Astrocyte (in vitro differentiated cells and primary cell): ENCODE measurements around the gene C6orf62. TPM values are rescaled to one million over a fixed set of nuclear protein-coding genes. Genes with fewer than 3 reads are reported as not detected.
"Not testable (repeated sequence)": the region's sequence is repeated elsewhere in the genome, so short reads cannot be mapped to it uniquely, and the experiment has no call there.

Experiments
- DNase-seq: peaks from one replicate; pipeline ENCODE4 v3.0.0-alpha.2; 2010; ENCODE audit warnings: low read depth
- FAIRE-seq: peaks from 2 replicates; lab custom pipeline; 2011; peaks lifted over from hg19 to GRCh38; lab: Jason Lieb, UNC
- H2AFZ ChIP-seq: 2 replicates; pipeline ENCODE4 v1.6.0; 2012; ENCODE audit warnings: low read depth, low read length, inconsistent platforms
- H3K27ac ChIP-seq: 2 replicates; pipeline ENCODE4 v1.5.1; 2011; ENCODE audit warnings: low read depth, low read length, inconsistent platforms
- H3K27me3 ChIP-seq: 2 replicates; pipeline ENCODE4 v1.6.0; 2011; ENCODE audit warnings: low read length, inconsistent platforms; ENCODE audit not compliant: insufficient read depth
- H3K36me3 ChIP-seq: 2 replicates; pipeline ENCODE4 v1.5.1; 2011; ENCODE audit warnings: low read length, inconsistent platforms; ENCODE audit not compliant: insufficient read depth
- H3K4me1 ChIP-seq: 2 replicates; pipeline ENCODE4 v1.5.1; 2011; ENCODE audit warnings: low read length, inconsistent platforms; ENCODE audit not compliant: insufficient read depth
- H3K4me2 ChIP-seq: 2 replicates; pipeline ENCODE4 v1.6.0; 2012; ENCODE audit warnings: low read length, inconsistent platforms
- H3K4me3 ChIP-seq: 2 replicates; pipeline ENCODE4 v1.5.1; 2011; ENCODE audit warnings: low read depth, mild to moderate bottlenecking, low read length, inconsistent platforms; ENCODE audit not compliant: insufficient read depth
- H3K79me2 ChIP-seq: 2 replicates; pipeline ENCODE4 v1.6.0; 2012; ENCODE audit warnings: mild to moderate bottlenecking, low read length, inconsistent platforms; ENCODE audit not compliant: insufficient read depth
- H3K9ac ChIP-seq: 2 replicates; pipeline ENCODE4 v1.6.0; 2012; ENCODE audit warnings: mild to moderate bottlenecking, low read length, inconsistent platforms
- H3K9me3 ChIP-seq: 2 replicates; pipeline ENCODE4 v1.5.1; 2012; ENCODE audit warnings: low read depth, mild to moderate bottlenecking, low read length, inconsistent platforms; ENCODE audit not compliant: insufficient read depth
- H4K20me1 ChIP-seq: 2 replicates; pipeline ENCODE4 v1.6.0; 2012; ENCODE audit warnings: low read length, inconsistent platforms; ENCODE audit not compliant: insufficient read depth
- H3K27ac Mint-ChIP-seq: one replicate; pipeline ENCODE4 v1.8.0; 2021; ENCODE audit warnings: mild to moderate bottlenecking, mixed read lengths; ENCODE audit not compliant: unreplicated experiment
- H3K27me3 Mint-ChIP-seq: one replicate; pipeline ENCODE4 v1.8.0; 2021; ENCODE audit warnings: low read depth, mixed read lengths; ENCODE audit not compliant: unreplicated experiment
- H3K36me3 Mint-ChIP-seq: one replicate; pipeline ENCODE4 v1.8.0; 2021; ENCODE audit warnings: low read depth, mixed read lengths; ENCODE audit not compliant: unreplicated experiment
- H3K4me1 Mint-ChIP-seq: one replicate; pipeline ENCODE4 v1.8.0; 2021; ENCODE audit warnings: low read depth, mixed read lengths; ENCODE audit not compliant: unreplicated experiment
- H3K4me3 Mint-ChIP-seq: one replicate; pipeline ENCODE4 v1.8.0; 2021; ENCODE audit warnings: mild to moderate bottlenecking, moderate library complexity, mixed read lengths; ENCODE audit not compliant: unreplicated experiment
- H3K9me3 Mint-ChIP-seq: one replicate; pipeline ENCODE4 v1.8.0; 2021; ENCODE audit warnings: mild to moderate bottlenecking, mixed read lengths; ENCODE audit not compliant: unreplicated experiment
- EZH2 ChIP-seq: IDR thresholded peaks from 2 replicates; pipeline ENCODE4 v1.6.1; 2012; ENCODE audit warnings: mild to moderate bottlenecking, low read length, inconsistent platforms; ENCODE audit not compliant: insufficient read depth
- total RNA-seq: library from RNA; stranded (reverse); gene quantifications from 2 replicates; pipeline ENCODE4 v1.2.1, GENCODE V29; 2021
- TF ChIP-seq, protein P1 (sequence below): IDR thresholded peaks from 2 replicates; pipeline ENCODE4 v1.5.1; 2011; ENCODE audit warnings: low read depth, mild to moderate bottlenecking, inconsistent platforms, low read length, moderate library complexity; ENCODE audit not compliant: insufficient read depth

The C6orf62 gene
- total RNA-seq, 1 donor from 2014 or later = 162 TPM

- Histone ChIP-seq H3K79me2 (no peaks in the 10 kb centered on the region), H3K4me1 (no peaks in the 10 kb centered on the region), H3K27me3 (no peaks in the 10 kb centered on the region), H4K20me1 (no peaks in the 10 kb centered on the region), H3K4me3 (no peak overlapping the region), H3K9ac (no peak overlapping the region), H3K4me2 (no peak overlapping the region), H2AFZ (no peak overlapping the region), H3K27ac (no peak overlapping the region), H3K36me3 (no peaks in the 10 kb centered on the region), H3K9me3 (no peaks in the 10 kb centered on the region)
- no peaks in the 10 kb centered on the region for H3K4me1 Mint-ChIP-seq
- DNase-seq (no peak), FAIRE-seq (no peak)
- H3K27ac Mint-ChIP-seq = no peak overlapping the region
- H3K4me3 Mint-ChIP-seq = no peak overlapping the region
- H3K27me3 Mint-ChIP-seq = no peaks in the 10 kb centered on the region
- no peaks in the 10 kb centered on the region for H3K9me3 Mint-ChIP-seq
- TF ChIP-seq, protein P1, sequence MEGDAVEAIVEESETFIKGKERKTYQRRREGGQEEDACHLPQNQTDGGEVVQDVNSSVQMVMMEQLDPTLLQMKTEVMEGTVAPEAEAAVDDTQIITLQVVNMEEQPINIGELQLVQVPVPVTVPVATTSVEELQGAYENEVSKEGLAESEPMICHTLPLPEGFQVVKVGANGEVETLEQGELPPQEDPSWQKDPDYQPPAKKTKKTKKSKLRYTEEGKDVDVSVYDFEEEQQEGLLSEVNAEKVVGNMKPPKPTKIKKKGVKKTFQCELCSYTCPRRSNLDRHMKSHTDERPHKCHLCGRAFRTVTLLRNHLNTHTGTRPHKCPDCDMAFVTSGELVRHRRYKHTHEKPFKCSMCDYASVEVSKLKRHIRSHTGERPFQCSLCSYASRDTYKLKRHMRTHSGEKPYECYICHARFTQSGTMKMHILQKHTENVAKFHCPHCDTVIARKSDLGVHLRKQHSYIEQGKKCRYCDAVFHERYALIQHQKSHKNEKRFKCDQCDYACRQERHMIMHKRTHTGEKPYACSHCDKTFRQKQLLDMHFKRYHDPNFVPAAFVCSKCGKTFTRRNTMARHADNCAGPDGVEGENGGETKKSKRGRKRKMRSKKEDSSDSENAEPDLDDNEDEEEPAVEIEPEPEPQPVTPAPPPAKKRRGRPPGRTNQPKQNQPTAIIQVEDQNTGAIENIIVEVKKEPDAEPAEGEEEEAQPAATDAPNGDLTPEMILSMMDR = no peak
- no peak for TF ChIP-seq EZH2
- no peaks in the 10 kb centered on the region for H3K36me3 Mint-ChIP-seq
These were observed 36.3 kb upstream of the C6orf62 start for GRCh38 chr6:24755279-24755678.

- H3K36me3 ChIP-seq, H3K9me3 ChIP-seq, DNase-seq, H3K27ac ChIP-seq, H3K9ac ChIP-seq, H3K4me3 Mint-ChIP-seq, H3K79me2 ChIP-seq, H3K36me3 Mint-ChIP-seq, H3K27me3 ChIP-seq, H3K27ac Mint-ChIP-seq, H3K4me1 ChIP-seq, FAIRE-seq, H4K20me1 ChIP-seq, H3K4me3 ChIP-seq, H2AFZ ChIP-seq, H3K27me3 Mint-ChIP-seq, H3K4me2 ChIP-seq, H3K4me1 Mint-ChIP-seq, H3K9me3 Mint-ChIP-seq: not testable (repeated sequence)
These were observed 35.4 kb upstream of the C6orf62 start for GRCh38 chr6:24754378-24754777.

DNA sequence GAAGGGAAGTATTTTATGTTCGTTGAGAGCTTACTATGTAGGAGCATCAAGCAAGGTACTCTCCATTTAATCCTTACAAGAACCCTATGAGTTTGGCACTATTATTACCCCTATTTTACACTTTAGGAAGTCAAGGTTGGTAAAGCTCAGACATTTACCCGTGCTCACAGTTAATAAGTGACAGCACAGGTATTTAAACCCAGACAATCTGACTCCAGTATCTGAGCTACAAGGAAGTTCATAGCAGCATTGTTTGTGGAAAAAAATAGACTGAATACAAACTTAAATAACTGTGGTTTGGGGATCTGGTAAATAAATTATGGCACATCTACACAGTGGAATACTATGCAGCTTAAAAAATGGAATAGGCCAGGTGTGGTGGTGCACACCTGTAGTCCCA lies 34.6 kb upstream of the C6orf62 start:
- Histone ChIP-seq H3K9ac (no peak overlapping the region), H3K36me3 (no peaks in the 10 kb centered on the region), H3K4me2 (no peak overlapping the region), H3K79me2 (no peaks in the 10 kb centered on the region), H3K27ac (no peak overlapping the region), H3K4me3 (no peak overlapping the region), H4K20me1 (no peaks in the 10 kb centered on the region), H3K27me3 (no peaks in the 10 kb centered on the region), H2AFZ (no peak overlapping the region), H3K4me1 (no peaks in the 10 kb centered on the region), H3K9me3 (no peaks in the 10 kb centered on the region)
- Mint-ChIP-seq H3K4me1 (no peaks in the 10 kb centered on the region), H3K9me3 (no peaks in the 10 kb centered on the region), H3K27me3 (no peaks in the 10 kb centered on the region), H3K27ac (no peak overlapping the region), H3K36me3 (no peaks in the 10 kb centered on the region), H3K4me3 (no peak overlapping the region)
- FAIRE-seq (no peak), DNase-seq (no peak)
- TF ChIP-seq EZH2 = no peak
- TF ChIP-seq, protein P1 = no peak
